ENCODE results near the gene CD1D.

CD1D gene

GRCh38 chr1:158188611-158189010 is 7.9 kb downstream of the CD1D start:
- no peak overlapping the region for H3K4me3 ChIP-seq (ENCODE audit: low read depth, low read length)
- no peak for TF ChIP-seq CTCF (IDR thresholded peaks at IDR 0.05; ENCODE audit: borderline replicate concordance, insufficient read depth, low read depth, low read length)

GRCh38 chr1:158189624-158190023 is 8.9 kb downstream of the CD1D start:
- TF ChIP-seq CTCF (IDR thresholded peaks at IDR 0.05; ENCODE audit: borderline replicate concordance, insufficient read depth, low read depth, low read length), result no peak
- H3K4me3 ChIP-seq (ENCODE audit: low read depth, low read length), result no peak overlapping the region

GRCh38 chr1:158191299-158191698 is 10.6 kb downstream of the CD1D start:
- no peak for TF ChIP-seq CTCF (IDR thresholded peaks at IDR 0.05; ENCODE audit: borderline replicate concordance, insufficient read depth, low read depth, low read length)
- H3K4me3 ChIP-seq (ENCODE audit: low read depth, low read length), result no peak overlapping the region

GRCh38 chr1:158196461-158196860 is 15.8 kb downstream of the CD1D start:
- TF ChIP-seq CTCF (IDR thresholded peaks at IDR 0.05; ENCODE audit: borderline replicate concordance, insufficient read depth, low read depth, low read length), result no peak
- no peak overlapping the region for H3K4me3 ChIP-seq (ENCODE audit: low read depth, low read length)

GRCh38 chr1:158199849-158200248 is 19.2 kb downstream of the CD1D start:
- H3K4me3 ChIP-seq (ENCODE audit: low read depth, low read length), result no peak overlapping the region
- TF ChIP-seq CTCF (IDR thresholded peaks at IDR 0.05; ENCODE audit: borderline replicate concordance, insufficient read depth, low read depth, low read length), result no peak

- no peak overlapping the region for H3K4me3 ChIP-seq (ENCODE audit: low read depth, low read length)
- no peak for TF ChIP-seq CTCF (IDR thresholded peaks at IDR 0.05; ENCODE audit: borderline replicate concordance, insufficient read depth, low read depth, low read length)
Observed at GRCh38 chr1:158200527-158200926, 19.8 kb downstream of the CD1D start.

- H3K4me3 ChIP-seq (ENCODE audit: low read depth, low read length), result no peak overlapping the region
- peak; percentile 48; the same call in 1 of the 2 replicates for TF ChIP-seq CTCF (IDR thresholded peaks at IDR 0.05; ENCODE audit: borderline replicate concordance, insufficient read depth, low read depth, low read length)
Observed at GRCh38 chr1:158203693-158204457, 23.2 kb downstream of the CD1D start.

Measured in GM12875 (cell line).